ENCODE results near the gene EPB41L2.

DNA sequence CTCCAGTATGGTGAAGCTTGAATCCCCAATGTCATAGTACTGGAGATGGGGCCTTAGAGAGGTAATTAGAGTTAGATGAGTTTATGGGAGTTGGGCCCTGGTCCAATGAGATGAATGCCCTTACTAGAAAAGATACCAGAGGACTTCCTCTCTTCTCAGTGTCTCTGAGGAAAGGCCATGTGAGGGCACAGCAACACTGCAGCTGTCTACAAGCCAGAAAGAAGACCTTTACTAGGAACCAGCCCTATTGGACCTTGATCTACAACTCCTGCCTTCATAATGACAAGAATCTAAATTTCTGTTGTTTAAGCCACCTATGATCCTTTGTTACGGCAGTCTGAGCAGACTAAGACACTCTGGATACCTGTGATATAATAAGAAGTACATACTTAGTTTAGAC lies 40.9 kb upstream of the EPB41L2 start:
- TF ChIP-seq, protein P1, sequence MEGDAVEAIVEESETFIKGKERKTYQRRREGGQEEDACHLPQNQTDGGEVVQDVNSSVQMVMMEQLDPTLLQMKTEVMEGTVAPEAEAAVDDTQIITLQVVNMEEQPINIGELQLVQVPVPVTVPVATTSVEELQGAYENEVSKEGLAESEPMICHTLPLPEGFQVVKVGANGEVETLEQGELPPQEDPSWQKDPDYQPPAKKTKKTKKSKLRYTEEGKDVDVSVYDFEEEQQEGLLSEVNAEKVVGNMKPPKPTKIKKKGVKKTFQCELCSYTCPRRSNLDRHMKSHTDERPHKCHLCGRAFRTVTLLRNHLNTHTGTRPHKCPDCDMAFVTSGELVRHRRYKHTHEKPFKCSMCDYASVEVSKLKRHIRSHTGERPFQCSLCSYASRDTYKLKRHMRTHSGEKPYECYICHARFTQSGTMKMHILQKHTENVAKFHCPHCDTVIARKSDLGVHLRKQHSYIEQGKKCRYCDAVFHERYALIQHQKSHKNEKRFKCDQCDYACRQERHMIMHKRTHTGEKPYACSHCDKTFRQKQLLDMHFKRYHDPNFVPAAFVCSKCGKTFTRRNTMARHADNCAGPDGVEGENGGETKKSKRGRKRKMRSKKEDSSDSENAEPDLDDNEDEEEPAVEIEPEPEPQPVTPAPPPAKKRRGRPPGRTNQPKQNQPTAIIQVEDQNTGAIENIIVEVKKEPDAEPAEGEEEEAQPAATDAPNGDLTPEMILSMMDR (IDR thresholded peaks at IDR 0.05): no peak
- no peak for TF ChIP-seq POLR2AphosphoS5 (IDR thresholded peaks at IDR 0.05)
